ENCODE data around the gene SEMA3E. TPM values are rescaled to one million over a fixed set of nuclear protein-coding genes. Genes with fewer than 3 reads are reported as not detected.

SEMA3E gene
- total RNA-seq, 1 experiment from 2014 or later = 2.5 TPM

DNA sequence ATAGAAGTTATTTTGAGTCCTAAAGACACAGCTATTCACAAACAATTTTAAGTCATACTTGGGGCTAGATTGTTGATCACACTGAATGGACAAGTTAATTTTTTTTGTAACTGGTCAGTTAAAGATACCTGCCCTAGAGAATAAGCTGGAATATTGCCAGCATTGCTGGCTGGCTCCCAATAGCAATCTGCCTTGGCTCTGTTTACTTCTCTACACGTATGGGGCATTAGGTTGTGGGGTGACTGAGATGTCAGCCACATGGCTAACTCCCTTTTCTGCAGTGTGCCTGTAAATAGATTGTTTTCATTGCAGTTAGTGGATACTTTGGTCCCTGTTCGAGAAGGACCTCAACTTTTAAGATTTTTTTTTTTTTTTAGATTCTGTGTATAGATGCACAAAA, 128.2 kb downstream of the SEMA3E start:
- no peaks in the 10 kb centered on the region for H3K9me3 Mint-ChIP-seq
- no peak overlapping the region for H3K4me3 Mint-ChIP-seq
- no peaks in the 10 kb centered on the region for H3K36me3 Mint-ChIP-seq
- CTCF ChIA-PET = no interaction called here
- ATAC-seq (no peak), DNase-seq (ENCODE audit: low spot score) (no peak)
- no peaks in the 10 kb centered on the region for H3K27me3 Mint-ChIP-seq (ENCODE audit: low read depth)
- H3K4me1 Mint-ChIP-seq = peaks cover 16% of the 10 kb centered on the region
- POLR2A ChIA-PET = no interaction called here
- TF ChIP-seq SMAD4 (CRISPR knock-in tag; IDR thresholded peaks at IDR 0.05) = no peak
- no peak for TF ChIP-seq MXD4 (CRISPR knock-in tag; IDR thresholded peaks at IDR 0.05; ENCODE audit: borderline replicate concordance)
- TF ChIP-seq ZNF281 (CRISPR knock-in tag; IDR thresholded peaks at IDR 0.05) = no peak
- TF ChIP-seq NR3C1 (CRISPR knock-in tag; conservative IDR thresholded peaks at IDR 0.05; ENCODE audit: low read depth) = no peak
- TF ChIP-seq, protein P1, sequence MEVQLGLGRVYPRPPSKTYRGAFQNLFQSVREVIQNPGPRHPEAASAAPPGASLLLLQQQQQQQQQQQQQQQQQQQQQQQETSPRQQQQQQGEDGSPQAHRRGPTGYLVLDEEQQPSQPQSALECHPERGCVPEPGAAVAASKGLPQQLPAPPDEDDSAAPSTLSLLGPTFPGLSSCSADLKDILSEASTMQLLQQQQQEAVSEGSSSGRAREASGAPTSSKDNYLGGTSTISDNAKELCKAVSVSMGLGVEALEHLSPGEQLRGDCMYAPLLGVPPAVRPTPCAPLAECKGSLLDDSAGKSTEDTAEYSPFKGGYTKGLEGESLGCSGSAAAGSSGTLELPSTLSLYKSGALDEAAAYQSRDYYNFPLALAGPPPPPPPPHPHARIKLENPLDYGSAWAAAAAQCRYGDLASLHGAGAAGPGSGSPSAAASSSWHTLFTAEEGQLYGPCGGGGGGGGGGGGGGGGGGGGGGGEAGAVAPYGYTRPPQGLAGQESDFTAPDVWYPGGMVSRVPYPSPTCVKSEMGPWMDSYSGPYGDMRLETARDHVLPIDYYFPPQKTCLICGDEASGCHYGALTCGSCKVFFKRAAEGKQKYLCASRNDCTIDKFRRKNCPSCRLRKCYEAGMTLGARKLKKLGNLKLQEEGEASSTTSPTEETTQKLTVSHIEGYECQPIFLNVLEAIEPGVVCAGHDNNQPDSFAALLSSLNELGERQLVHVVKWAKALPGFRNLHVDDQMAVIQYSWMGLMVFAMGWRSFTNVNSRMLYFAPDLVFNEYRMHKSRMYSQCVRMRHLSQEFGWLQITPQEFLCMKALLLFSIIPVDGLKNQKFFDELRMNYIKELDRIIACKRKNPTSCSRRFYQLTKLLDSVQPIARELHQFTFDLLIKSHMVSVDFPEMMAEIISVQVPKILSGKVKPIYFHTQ (CRISPR knock-in tag; IDR thresholded peaks at IDR 0.05) = no peak
- no peak overlapping the region for H3K27ac Mint-ChIP-seq

DNA sequence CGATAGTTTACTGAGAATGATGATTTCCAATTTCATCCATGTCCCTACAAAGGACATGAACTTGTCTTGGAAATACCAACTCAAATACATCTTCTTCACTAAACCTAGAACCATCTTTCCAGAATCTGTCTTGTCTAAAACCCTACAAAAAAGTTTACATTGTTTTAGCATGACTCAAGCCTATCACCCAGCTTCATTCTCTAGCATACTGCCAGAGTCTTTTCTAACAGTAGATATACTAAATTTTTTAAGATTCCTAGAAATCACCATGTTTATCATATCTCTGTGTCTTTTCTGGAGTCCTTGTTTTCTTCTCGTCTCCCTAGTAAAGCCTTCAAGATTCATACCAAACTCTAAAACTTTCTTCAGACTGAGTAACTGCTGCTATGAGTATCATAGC, 129.7 kb downstream of the SEMA3E start:
- ATAC-seq (no peak), DNase-seq (ENCODE audit: low spot score) (no peak)
- H3K4me1 Mint-ChIP-seq = peaks cover 23% of the 10 kb centered on the region
- no peak overlapping the region for H3K4me3 Mint-ChIP-seq
- no peak overlapping the region for H3K27ac Mint-ChIP-seq
- H3K9me3 Mint-ChIP-seq = no peaks in the 10 kb centered on the region
- ChIA-PET CTCF (no interaction called here), POLR2A (no interaction called here)
- no peaks in the 10 kb centered on the region for H3K27me3 Mint-ChIP-seq (ENCODE audit: low read depth)
- H3K36me3 Mint-ChIP-seq = no peaks in the 10 kb centered on the region
- TF ChIP-seq E2F1 (CRISPR knock-in tag; IDR thresholded peaks at IDR 0.05) (no peak), ELF4 (CRISPR knock-in tag; IDR thresholded peaks at IDR 0.05; ENCODE audit: low read depth) (no peak), SMAD3 (CRISPR knock-in tag; IDR thresholded peaks at IDR 0.05; ENCODE audit: borderline replicate concordance) (no peak), RORB (CRISPR knock-in tag; IDR thresholded peaks at IDR 0.05) (no peak), JUN (CRISPR knock-in tag; IDR thresholded peaks at IDR 0.05) (no peak), IRF2 (CRISPR knock-in tag; IDR thresholded peaks at IDR 0.05; ENCODE audit: borderline replicate concordance, low read depth) (no peak), KAT7 (CRISPR knock-in tag; IDR thresholded peaks at IDR 0.05; ENCODE audit: borderline replicate concordance) (no peak), ERG (CRISPR knock-in tag; IDR thresholded peaks at IDR 0.05) (no peak), MAX (CRISPR knock-in tag; IDR thresholded peaks at IDR 0.05) (no peak), ZNF671 (CRISPR knock-in tag; IDR thresholded peaks at IDR 0.05) (no peak)
- TF ChIP-seq, protein P2, sequence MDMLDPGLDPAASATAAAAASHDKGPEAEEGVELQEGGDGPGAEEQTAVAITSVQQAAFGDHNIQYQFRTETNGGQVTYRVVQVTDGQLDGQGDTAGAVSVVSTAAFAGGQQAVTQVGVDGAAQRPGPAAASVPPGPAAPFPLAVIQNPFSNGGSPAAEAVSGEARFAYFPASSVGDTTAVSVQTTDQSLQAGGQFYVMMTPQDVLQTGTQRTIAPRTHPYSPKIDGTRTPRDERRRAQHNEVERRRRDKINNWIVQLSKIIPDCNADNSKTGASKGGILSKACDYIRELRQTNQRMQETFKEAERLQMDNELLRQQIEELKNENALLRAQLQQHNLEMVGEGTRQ (CRISPR knock-in tag; IDR thresholded peaks at IDR 0.05) = no peak
- TF ChIP-seq, protein P3, sequence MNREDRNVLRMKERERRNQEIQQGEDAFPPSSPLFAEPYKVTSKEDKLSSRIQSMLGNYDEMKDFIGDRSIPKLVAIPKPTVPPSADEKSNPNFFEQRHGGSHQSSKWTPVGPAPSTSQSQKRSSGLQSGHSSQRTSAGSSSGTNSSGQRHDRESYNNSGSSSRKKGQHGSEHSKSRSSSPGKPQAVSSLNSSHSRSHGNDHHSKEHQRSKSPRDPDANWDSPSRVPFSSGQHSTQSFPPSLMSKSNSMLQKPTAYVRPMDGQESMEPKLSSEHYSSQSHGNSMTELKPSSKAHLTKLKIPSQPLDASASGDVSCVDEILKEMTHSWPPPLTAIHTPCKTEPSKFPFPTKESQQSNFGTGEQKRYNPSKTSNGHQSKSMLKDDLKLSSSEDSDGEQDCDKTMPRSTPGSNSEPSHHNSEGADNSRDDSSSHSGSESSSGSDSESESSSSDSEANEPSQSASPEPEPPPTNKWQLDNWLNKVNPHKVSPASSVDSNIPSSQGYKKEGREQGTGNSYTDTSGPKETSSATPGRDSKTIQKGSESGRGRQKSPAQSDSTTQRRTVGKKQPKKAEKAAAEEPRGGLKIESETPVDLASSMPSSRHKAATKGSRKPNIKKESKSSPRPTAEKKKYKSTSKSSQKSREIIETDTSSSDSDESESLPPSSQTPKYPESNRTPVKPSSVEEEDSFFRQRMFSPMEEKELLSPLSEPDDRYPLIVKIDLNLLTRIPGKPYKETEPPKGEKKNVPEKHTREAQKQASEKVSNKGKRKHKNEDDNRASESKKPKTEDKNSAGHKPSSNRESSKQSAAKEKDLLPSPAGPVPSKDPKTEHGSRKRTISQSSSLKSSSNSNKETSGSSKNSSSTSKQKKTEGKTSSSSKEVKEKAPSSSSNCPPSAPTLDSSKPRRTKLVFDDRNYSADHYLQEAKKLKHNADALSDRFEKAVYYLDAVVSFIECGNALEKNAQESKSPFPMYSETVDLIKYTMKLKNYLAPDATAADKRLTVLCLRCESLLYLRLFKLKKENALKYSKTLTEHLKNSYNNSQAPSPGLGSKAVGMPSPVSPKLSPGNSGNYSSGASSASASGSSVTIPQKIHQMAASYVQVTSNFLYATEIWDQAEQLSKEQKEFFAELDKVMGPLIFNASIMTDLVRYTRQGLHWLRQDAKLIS (CRISPR knock-in tag; IDR thresholded peaks at IDR 0.05; ENCODE audit: borderline replicate concordance) = no peak
